Daoy (cell line): ENCODE data around the gene ENTPD7. TPM values are rescaled to one million over a fixed set of nuclear protein-coding genes. Genes with fewer than 3 reads are reported as not detected.

ENCODE experiments used
- DNase-seq: peaks from one replicate; pipeline ENCODE4 v3.0.0-alpha.2; 2015; ENCODE audit warnings: low read depth
- total RNA-seq: library from RNA; depleted of rRNA; stranded (reverse); fragments of >200 nt; shearing (Covaris generic); gene quantifications from 2 replicates; pipeline ENCODE4 v1.2.3, GENCODE V29; 2014

The ENTPD7 gene
- total RNA-seq, 1 experiment from 2014 or later, result 7.3 TPM

- DNase-seq, result no peak
Observed at GRCh38 chr10:99647601-99648151, 11.6 kb upstream of the ENTPD7 start.

- DNase-seq, result no peak
Observed at GRCh38 chr10:99648717-99649116, 10.6 kb upstream of the ENTPD7 start.

GRCh38 chr10:99652800-99653390, 6.4 kb upstream of the ENTPD7 start:
- no peak for DNase-seq

GRCh38 chr10:99654390-99655175, 4.7 kb upstream of the ENTPD7 start:
- DNase-seq, result no peak

DNA sequence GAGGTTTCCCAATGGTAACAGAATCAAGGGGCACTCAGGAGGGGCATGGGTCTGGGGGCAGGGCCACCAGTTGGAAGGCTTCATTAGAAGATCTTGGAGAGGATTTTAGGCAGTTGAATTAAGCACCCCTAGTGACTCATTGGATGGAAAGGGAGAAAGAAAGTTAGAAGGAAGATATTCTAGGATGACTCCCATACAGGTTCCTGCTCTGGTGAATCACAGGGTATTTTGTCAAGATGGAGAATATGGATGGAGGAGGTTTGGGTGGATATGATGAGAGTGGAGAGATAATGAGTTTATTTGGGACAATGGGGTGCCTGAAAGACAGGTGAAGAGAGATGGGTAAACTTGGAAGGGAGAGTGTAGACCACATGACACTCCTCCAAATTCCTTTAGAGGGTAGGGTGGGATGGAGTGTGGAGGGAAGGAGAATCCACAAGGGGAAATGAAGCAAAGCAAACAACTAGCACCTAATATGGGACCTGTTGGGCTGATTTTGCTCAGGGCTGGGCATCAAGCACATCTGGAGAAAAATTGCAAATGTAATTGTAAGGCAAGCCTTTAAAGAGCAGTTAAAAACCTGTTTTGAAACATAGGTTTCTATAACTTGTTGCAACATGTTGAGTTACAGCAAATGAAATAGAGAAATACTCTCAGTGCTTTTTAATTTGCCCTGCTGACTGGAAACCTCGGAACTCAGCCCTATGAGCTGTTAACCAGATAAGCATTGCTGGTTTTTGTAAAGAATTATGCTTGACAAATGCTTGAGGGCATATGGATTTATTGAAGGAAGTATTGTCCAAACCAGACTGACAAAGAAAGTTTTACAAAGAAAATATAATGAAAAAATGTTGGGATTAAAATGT, 2.9 kb upstream of the ENTPD7 start:
- no peak for DNase-seq

- DNase-seq, result peak; percentile 36
Observed at GRCh38 chr10:99658622-99659030, 683 bp upstream of the ENTPD7 start.

DNA sequence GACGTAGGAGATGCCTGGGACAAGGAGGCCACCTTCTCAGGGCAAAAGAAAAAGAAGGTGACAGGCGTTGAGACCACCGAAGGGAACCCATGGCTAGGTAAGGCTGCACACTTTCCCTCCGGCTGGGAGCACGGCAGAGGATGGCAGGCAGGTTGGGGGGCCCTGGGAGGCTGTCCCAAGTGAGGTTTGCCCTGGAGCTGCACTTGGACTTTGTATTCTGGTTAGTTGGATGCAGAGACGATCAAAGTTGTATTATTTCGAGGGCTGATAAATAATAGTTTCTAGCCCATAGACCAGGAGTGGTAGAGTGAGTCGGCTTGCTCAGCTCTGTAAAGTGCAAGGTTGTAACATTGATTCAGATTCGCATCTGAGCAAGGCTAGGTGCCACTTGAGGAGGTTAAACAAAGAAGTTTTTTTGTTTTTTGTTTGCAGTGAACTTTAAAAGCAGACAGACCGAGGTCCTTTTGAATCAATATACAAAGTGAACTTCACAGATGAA, 608 bp downstream of the ENTPD7 start:
- DNase-seq, result peak; percentile 5

DNA sequence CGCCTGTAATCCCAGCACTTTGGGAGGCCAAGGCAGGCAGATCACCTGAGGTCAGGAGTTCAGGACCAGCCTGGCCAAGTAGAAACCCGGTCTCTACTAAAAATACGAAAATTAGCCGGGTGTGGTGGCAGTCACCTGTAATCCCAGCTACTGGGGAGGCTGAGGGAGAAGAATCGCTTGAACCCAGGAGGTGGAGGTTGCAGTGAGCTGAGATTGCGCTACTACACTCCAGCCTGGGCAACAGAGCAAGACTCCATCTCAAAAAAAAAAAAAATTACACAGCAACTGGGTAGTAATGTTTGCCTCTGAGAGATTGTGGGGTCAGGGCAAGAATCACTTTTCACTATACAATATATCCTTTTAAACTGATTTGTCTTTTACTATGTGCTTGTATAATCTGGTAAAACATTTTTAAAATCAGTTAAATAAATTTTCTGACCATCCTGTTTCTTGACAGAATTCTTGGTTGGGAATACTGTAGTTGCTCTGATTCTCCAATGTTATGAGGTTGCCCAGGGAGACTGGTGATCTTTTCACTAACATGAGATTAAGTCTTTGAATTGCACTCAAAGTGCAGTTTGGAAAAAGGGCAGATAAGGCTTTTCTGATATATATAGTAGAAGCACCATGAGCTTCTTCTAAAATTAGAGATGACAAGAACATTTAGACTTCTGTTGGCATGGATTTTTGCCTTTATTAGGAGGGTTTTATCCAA, 1.5 kb downstream of the ENTPD7 start:
- DNase-seq, result no peak

DNA sequence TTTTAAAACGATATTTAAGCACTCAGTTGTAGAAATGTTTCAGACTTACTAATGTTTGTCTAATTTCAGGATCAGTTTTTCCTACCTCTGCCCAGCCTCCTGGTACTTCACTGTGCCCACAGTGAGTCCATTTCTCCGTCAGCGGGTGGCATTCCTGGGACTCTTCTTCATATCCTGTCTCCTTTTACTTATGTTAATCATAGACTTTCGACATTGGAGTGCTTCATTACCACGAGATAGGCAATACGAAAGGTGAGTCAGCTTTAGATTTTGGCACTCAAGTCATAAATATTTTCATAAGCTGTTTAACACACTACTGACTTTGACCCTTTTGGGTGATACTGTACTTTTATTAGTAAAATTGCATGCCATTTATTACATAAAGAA, 2.1 kb downstream of the ENTPD7 start:
- DNase-seq, result peak; percentile 77

GRCh38 chr10:99665304-99665703, 6.0 kb downstream of the ENTPD7 start:
- DNase-seq, result no peak

DNA sequence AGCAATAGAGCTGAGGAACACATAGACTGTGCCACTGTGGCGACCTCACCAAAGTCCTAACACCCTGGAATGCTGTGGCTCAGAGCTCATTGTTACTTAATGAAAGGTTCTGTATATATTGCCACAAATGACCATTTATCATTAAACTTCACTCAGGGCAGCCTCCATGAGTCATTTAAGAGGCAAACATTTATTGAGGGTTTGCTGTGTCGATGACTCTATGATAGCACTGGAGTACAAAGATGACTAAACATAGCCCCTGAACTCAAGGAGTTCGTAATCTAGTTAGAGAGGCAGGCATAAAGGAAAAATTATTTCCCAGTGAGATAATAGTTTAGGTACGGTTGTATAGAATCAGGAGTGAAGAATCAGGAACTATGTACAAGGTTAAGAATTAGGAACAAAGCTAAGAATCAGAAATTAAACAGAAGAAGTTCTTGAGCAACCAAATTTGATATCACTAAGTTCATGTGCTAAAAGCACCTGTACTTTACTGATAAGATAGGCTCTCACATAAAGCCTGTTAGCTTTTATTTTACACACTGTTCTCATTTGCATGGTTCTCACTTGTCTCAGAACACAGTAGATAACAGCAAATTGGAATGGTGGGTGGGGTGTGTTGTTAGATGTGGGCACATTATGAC, 7.9 kb downstream of the ENTPD7 start:
- DNase-seq, result peak; percentile 68

GRCh38 chr10:99671386-99671785, 12.1 kb downstream of the ENTPD7 start:
- no peak for DNase-seq

DNA sequence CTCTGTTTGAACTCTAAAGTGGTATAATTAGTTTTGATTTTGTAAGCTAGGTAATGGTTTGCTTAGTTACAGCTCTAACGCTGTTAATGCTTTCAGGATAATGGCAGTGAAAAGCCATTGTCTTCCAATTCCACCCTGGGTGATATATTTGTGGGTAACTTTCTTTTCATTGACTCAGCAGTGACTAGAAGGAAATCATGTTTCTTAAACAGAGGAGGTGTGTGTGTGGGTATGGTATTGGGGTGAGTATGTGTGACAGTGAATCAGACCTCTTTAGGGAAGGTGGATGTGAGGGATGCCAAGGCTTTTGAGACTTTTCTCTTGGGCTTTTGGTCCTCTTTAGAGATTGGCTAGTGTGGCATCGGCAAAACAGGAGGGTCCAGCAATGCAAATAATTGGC, 13.6 kb downstream of the ENTPD7 start:
- no peak for DNase-seq

- no peak for DNase-seq
Observed at GRCh38 chr10:99673492-99673891, 14.2 kb downstream of the ENTPD7 start.

DNA sequence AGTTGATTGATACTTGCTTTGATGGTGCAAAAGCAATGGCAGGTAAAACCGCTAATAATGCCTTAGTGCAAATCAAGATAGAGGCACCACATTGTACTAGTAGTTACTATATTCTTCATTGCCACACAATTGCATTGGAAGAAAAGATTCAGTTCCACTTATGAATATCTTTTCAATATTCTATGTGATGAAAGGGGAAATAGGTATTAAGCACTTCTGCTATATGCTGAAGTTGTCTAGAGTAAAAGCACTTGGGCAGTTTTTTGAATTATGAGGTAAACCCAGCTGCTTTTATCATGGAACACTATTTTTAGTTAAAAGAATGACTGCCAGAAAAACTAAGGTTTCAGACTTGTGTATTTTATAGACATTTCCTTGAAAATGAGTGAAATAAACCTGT, 15.5 kb downstream of the ENTPD7 start:
- no peak for DNase-seq

DNA sequence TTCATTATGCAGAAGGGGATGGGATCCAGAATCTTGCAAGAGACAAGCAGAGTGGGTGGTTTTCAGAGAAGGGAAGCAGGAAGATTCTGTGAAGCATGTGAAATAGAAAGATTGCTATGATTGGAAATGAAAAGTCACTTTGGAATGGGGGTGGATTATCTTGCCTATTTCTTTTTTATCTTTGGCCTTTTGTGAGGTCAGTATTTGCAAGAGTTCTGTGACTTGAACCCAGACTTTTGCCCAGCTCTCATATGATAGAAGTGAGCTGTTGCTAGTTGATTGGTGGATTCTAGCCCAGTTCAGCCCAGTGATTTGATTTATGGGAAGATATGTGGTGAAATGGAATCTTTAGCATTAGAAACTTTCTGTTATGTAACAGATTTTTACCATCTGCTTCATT, 17.1 kb downstream of the ENTPD7 start:
- no peak for DNase-seq

- no peak for DNase-seq
Observed at GRCh38 chr10:99676895-99677294, 17.6 kb downstream of the ENTPD7 start.

- no peak for DNase-seq
Observed at GRCh38 chr10:99678921-99679320, 19.6 kb downstream of the ENTPD7 start.

GRCh38 chr10:99681553-99681952, 22.2 kb downstream of the ENTPD7 start:
- no peak for DNase-seq

DNA sequence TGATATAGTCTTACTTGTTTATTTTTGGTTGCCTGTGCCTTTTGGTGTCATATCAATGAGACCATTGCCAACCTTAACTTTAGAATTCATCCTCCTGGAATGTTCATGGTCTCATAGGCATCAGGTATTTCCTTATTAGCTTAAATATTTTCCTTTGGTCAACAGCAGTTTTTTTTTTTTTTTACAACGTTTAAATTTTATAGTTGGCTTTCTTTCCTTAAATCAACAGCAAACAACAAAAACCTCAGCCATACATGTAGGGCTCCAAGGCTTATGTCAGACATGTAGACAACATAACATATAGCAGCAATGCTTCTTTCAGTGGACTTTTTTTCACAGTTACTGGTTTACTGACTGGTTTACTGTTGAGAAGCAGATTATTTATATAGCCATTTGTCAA, 22.7 kb downstream of the ENTPD7 start:
- DNase-seq, result no peak

DNA sequence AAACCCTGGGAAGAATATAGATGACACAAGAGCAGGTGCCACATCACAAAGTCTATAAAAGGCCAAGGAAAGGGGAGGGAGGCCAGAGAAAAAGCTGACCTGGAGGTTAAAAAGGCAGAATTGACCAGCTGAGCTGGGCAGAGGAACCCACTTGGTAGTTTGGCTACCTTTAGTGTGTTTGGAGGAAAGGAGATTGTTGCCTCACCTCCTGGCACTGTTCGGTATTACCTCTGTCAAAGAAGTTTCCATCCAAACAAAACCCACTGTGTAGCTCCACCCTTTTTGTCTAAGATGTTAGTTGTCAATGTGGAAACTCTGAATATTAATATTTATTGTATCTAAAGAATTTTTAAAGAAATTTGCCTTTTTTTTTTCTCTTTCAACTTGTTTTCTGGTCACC, 23.4 kb downstream of the ENTPD7 start:
- no peak for DNase-seq
